Subcutaneous adipose tissue (tissue), 4 donors: ENCODE data around the gene SLC22A7. TPM values are rescaled to one million over a fixed set of nuclear protein-coding genes. Genes with fewer than 3 reads are reported as not detected.

ENCODE experiments used
- total RNA-seq, 4 donors: library from RNA; depleted of rRNA; stranded (reverse); fragments of >200 nt; gene quantifications; one replicate each; pipeline ENCODE4 v1.1.0, GENCODE V29; 2016
- TF ChIP-seq, protein P1 (sequence below): fragments of 450-650 bp; IDR thresholded peaks from one replicate; pipeline ENCODE4 v1.5.1; 2016; ENCODE audit warnings: low read depth, mild to moderate bottlenecking, control low read depth, antibody characterized with exemption, moderate library complexity

Gene SLC22A7
- total RNA-seq, 4 donors from 2014 or later = not detected

DNA sequence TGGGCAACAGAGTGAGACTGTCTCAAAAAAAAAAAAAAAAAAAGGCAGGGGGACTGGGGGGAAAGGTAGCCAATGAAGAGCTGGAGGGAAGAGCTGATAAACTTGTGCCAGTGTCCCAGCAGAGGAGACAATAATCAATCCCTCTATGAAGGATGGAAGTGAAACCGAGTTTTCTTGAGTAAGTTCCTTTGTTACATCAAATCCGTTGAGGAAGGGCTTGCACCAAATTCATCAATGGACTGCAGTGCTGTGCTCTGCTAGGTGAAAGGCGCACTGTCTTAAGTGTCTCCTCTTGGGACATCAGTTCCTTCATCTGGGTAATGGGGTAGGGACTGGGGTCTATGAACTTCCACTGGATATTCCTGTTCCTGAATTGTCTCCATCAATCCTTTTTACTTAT, 13.6 kb downstream of the SLC22A7 start:
- TF ChIP-seq, protein P1, sequence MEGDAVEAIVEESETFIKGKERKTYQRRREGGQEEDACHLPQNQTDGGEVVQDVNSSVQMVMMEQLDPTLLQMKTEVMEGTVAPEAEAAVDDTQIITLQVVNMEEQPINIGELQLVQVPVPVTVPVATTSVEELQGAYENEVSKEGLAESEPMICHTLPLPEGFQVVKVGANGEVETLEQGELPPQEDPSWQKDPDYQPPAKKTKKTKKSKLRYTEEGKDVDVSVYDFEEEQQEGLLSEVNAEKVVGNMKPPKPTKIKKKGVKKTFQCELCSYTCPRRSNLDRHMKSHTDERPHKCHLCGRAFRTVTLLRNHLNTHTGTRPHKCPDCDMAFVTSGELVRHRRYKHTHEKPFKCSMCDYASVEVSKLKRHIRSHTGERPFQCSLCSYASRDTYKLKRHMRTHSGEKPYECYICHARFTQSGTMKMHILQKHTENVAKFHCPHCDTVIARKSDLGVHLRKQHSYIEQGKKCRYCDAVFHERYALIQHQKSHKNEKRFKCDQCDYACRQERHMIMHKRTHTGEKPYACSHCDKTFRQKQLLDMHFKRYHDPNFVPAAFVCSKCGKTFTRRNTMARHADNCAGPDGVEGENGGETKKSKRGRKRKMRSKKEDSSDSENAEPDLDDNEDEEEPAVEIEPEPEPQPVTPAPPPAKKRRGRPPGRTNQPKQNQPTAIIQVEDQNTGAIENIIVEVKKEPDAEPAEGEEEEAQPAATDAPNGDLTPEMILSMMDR = no peak

DNA sequence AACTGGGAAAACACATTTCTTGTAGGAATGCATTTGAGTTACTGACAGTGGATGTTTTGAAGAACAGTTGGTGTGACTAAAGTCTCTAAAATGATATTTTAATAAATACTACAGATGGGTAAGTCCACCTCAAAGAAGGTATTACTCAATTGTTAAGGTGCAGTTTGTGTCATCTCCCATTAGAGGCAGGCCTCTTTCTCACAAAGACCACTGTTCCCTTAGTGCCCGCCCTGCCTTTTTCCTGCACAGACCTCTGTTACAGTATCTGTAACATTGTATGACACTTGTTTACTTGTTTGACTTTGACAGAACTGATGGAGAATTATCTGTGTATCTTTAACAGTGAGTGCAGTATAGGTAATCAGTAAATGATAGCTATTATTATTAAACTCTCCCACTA, 15.8 kb downstream of the SLC22A7 start:
- TF ChIP-seq, protein P1 = no peak

DNA sequence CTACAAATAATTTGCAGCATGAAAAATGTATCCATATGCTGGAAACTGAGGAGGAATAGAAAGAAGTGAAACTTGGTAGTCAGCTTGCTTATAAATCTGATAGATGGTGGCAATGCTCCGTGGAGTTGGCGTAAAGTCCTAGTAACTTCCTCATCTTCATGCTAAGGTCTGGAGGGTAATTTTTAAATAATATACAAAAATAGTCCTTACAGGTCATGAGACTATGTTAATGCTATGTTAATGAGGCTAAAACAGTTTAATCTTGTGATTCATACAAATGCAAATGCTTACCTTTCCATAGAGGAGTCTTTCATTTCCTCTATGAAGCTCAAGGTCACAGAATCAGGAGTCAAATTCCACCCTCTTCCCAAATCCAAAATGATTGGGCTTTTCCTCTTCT, 20.0 kb downstream of the SLC22A7 start:
- TF ChIP-seq, protein P1 = no peak

DNA sequence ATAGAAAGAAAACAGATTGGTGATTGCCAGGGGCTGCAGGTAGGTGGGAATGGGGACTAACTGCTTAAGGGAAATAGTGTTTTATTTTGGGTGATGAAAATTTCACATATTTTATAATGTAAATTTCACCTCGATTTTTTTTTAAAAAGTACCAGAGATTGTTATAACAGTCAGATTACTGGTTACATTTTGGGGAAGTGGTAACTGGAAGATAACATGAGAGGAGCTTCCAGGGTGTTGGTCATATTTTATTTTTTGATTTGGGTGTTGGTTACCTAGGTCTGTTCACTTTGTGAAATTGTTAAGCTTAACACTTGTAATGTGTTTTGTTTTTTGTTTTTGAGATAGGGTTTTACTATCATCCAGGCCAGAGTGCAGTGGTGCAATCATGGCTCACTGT, 27.8 kb downstream of the SLC22A7 start:
- TF ChIP-seq, protein P1 = no peak

DNA sequence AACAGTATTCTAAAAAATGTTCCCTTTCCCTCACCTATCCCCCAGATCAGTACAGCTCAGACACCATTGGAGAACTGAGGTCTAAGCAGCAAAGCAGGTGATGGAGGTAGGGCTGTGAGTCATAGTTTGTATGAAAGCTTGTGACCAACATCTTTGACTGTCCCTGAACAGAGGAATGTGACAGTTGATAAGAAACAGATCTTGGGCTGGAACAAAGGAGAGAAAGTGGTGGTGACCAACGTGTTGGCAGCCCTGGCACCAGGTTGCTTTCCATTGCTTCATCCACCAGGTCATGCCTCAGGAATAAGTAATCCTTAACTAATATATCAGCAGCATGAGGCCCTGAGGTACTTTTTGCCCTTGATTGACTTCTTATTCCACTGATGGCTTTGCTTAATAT, 30.5 kb downstream of the SLC22A7 start:
- TF ChIP-seq, protein P1 = no peak

DNA sequence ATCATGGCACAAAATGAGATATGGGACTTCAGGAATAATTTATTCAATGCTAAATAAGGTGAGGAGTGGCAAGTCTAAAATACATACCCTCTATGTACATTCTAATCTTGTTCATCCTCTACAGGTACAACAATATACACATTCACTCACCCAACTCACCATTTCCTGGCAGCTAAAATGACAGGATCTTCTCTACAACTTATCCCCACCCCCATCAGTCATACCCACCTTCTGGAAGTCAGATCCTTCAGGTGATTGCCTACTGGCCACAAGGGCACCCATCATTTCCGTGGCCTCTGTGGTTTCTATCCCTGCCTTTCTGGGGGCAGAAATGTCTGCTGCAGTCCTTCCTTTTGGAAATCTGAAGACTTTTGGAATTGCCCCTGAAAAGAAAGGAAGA, 33.4 kb downstream of the SLC22A7 start:
- TF ChIP-seq, protein P1 = no peak

DNA sequence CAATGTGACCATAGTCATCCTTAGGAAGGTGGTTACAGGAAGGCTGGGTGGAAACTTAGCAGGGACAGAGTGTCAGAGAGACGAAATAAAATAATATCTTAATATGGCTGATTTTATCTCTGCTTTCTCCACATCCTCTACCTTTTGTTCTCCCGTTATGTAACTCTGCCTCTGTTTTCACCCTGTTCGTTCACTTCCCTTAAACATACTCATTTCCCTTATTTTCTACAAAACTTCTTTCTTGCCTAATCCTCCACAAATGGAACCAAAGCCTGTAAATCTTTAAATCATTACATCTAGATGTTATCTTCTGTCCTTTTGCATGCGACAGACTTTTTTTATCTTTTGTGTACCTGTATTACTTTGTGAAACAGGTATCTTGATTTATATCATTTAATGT, 33.8 kb downstream of the SLC22A7 start:
- TF ChIP-seq, protein P1 = no peak
